H9 (cell line): ENCODE measurements around the gene DAB1. TPM values are rescaled to one million over a fixed set of nuclear protein-coding genes. Genes with fewer than 3 reads are reported as not detected.

Source experiments
- DNase-seq: peaks from one replicate; pipeline ENCODE4 v3.0.0-alpha.2; 2017
- H2AFZ ChIP-seq: one replicate; pipeline ENCODE4 v1.6.1; 2013; ENCODE audit warnings: mild to moderate bottlenecking, low read length, control low read depth, moderate library complexity
- H2AK5ac ChIP-seq: 2 replicates; pipeline ENCODE4 v1.6.1; 2013; ENCODE audit warnings: low read length, control low read depth, mixed read lengths; ENCODE audit not compliant: insufficient read length
- H2BK120ac ChIP-seq: one replicate; pipeline ENCODE4 v1.6.1; 2013; ENCODE audit warnings: low read depth, mild to moderate bottlenecking, low read length, control low read depth, inconsistent platforms; ENCODE audit not compliant: poor library complexity, severe bottlenecking
- H2BK12ac ChIP-seq: 2 replicates; pipeline ENCODE4 v1.6.1; 2013; ENCODE audit warnings: low read length, control low read depth, mixed read lengths, low read depth; ENCODE audit not compliant: insufficient read length
- H2BK15ac ChIP-seq: 2 replicates; pipeline ENCODE4 v1.6.1; 2013; ENCODE audit warnings: low read depth, low read length, control low read depth
- H2BK20ac ChIP-seq: one replicate; pipeline ENCODE4 v1.6.1; 2013; ENCODE audit warnings: low read depth, mild to moderate bottlenecking, low read length, control low read depth, inconsistent platforms; ENCODE audit not compliant: poor library complexity, severe bottlenecking
- H2BK5ac ChIP-seq: 2 replicates; pipeline ENCODE4 v1.6.1; 2013; ENCODE audit warnings: low read length, control low read depth, mixed read lengths; ENCODE audit not compliant: insufficient read length
- H3K14ac ChIP-seq: 2 replicates; pipeline ENCODE4 v1.6.1; 2013; ENCODE audit warnings: low read length, control low read depth; ENCODE audit not compliant: insufficient read depth
- H3K18ac ChIP-seq: 2 replicates; pipeline ENCODE4 v1.6.1; 2013; ENCODE audit warnings: low read depth, mild to moderate bottlenecking, mixed read lengths, low read length, control low read depth; ENCODE audit not compliant: insufficient read length
- H3K23ac ChIP-seq: 2 replicates; pipeline ENCODE4 v1.6.1; 2013; ENCODE audit warnings: low read length, control low read depth, mixed read lengths, low read depth; ENCODE audit not compliant: insufficient read length
- H3K23me2 ChIP-seq: 2 replicates; pipeline ENCODE4 v1.6.1; 2013; ENCODE audit warnings: low read depth, mild to moderate bottlenecking, mixed read lengths, low read length, control low read depth; ENCODE audit not compliant: insufficient read length, poor library complexity, severe bottlenecking
- H3K27ac ChIP-seq: 2 replicates; pipeline ENCODE4 v1.5.1; 2013; ENCODE audit warnings: low read length, control low read depth, mixed read lengths, low read depth; ENCODE audit not compliant: insufficient read length
- H3K27me3 ChIP-seq: 2 replicates; pipeline ENCODE4 v1.6.1; 2013; ENCODE audit warnings: low read length, control low read depth, inconsistent platforms; ENCODE audit not compliant: insufficient read depth
- H3K4ac ChIP-seq: 2 replicates; pipeline ENCODE4 v1.6.1; 2013; ENCODE audit warnings: low read depth, mild to moderate bottlenecking, control low read depth, inconsistent platforms, low read length, moderate library complexity
- H3K4me1 ChIP-seq: 2 replicates; pipeline ENCODE4 v1.6.1; 2013; ENCODE audit warnings: low read length, control low read depth, inconsistent platforms; ENCODE audit not compliant: insufficient read depth
- H3K4me2 ChIP-seq: 2 replicates; pipeline ENCODE4 v1.6.1; 2013; ENCODE audit warnings: low read length, control low read depth, mixed read lengths; ENCODE audit not compliant: insufficient read length, insufficient read depth
- H3K56ac ChIP-seq: 2 replicates; pipeline ENCODE4 v1.6.1; 2013; ENCODE audit warnings: low read depth, mild to moderate bottlenecking, mixed read lengths, low read length, control low read depth; ENCODE audit not compliant: insufficient read length
- H3K79me1 ChIP-seq: 2 replicates; pipeline ENCODE4 v1.6.1; 2013; ENCODE audit warnings: low read depth, mild to moderate bottlenecking, moderate library complexity, low read length, control low read depth, inconsistent platforms; ENCODE audit not compliant: insufficient read depth, poor library complexity, severe bottlenecking
- H3K79me2 ChIP-seq: 2 replicates; pipeline ENCODE4 v1.6.1; 2013; ENCODE audit warnings: low read length, control low read depth, inconsistent platforms; ENCODE audit not compliant: insufficient read depth
- H3K9ac ChIP-seq: 2 replicates; pipeline ENCODE4 v1.6.1; 2013; ENCODE audit warnings: low read length, control low read depth, mixed read lengths; ENCODE audit not compliant: insufficient read length; ENCODE audit errors: extremely low read depth
- H3K9me3 ChIP-seq: one replicate; pipeline ENCODE4 v1.6.1; 2013; ENCODE audit warnings: low read depth, low read length, inconsistent platforms; ENCODE audit not compliant: control insufficient read depth
- H3T11ph ChIP-seq: one replicate; pipeline ENCODE4 v1.6.1; 2013; ENCODE audit warnings: mild to moderate bottlenecking, low read length, control low read depth, inconsistent platforms
- H4K20me1 ChIP-seq: one replicate; pipeline ENCODE4 v1.6.1; 2013; ENCODE audit not compliant: control insufficient read depth, insufficient read length, insufficient read depth
- H4K5ac ChIP-seq: 2 replicates; pipeline ENCODE4 v1.6.1; 2013; ENCODE audit warnings: low read depth, mild to moderate bottlenecking, mixed read lengths, low read length, control low read depth; ENCODE audit not compliant: insufficient read length
- H4K8ac ChIP-seq: replicated peaks from 2 replicates; pipeline ENCODE4 v1.6.1; 2013; ENCODE audit warnings: low read length, control low read depth, mixed read lengths, low read depth; ENCODE audit not compliant: insufficient read length
- H4K91ac ChIP-seq: 2 replicates; pipeline ENCODE4 v1.6.1; 2013; ENCODE audit warnings: low read depth, mild to moderate bottlenecking, moderate library complexity, mixed read lengths, low read length, control low read depth; ENCODE audit not compliant: insufficient read length
- H3K27ac Mint-ChIP-seq, 3 experiments: 2 replicates in 2 of 3; 3 replicates in 1 of 3; pipeline ENCODE4 v1.8.0; 2020 to 2021; ENCODE audit warnings: mixed read lengths in 3 of 3, mild to moderate bottlenecking in 1 of 3, moderate library complexity in 1 of 3
- H3K27me3 Mint-ChIP-seq: 2 replicates; pipeline ENCODE4 v1.8.0; 2021; ENCODE audit warnings: low read depth, mild to moderate bottlenecking, moderate library complexity, mixed read lengths
- H3K36me3 Mint-ChIP-seq, 3 experiments: 2 replicates in 2 of 3; 3 replicates in 1 of 3; pipeline ENCODE4 v1.8.0; 2020 to 2021; ENCODE audit warnings: low read depth in 3 of 3, mixed read lengths in 3 of 3; ENCODE audit not compliant: insufficient read depth in 1 of 3
- H3K4me1 Mint-ChIP-seq, 2 experiments: 2 replicates each; pipeline ENCODE4 v1.8.0; 2020; ENCODE audit warnings: mixed read lengths in 2 of 2
- H3K4me3 Mint-ChIP-seq, 2 experiments: 2 replicates in 1 of 2; 3 replicates in 1 of 2; pipeline ENCODE4 v1.8.0; 2020 to 2021; ENCODE audit warnings: mild to moderate bottlenecking in 2 of 2, mixed read lengths in 2 of 2, moderate library complexity in 1 of 2
- H3K9me3 Mint-ChIP-seq, 2 experiments: 2 replicates in 1 of 2; 3 replicates in 1 of 2; pipeline ENCODE4 v1.8.0; 2020; ENCODE audit warnings: mild to moderate bottlenecking in 2 of 2, mixed read lengths in 2 of 2, moderate library complexity in 1 of 2
- WGBS: extraction: QIAGEN DNeasy Blood & Tissue Kit; methylation state at CpG from one replicate; pipeline ENCODE4 v1.1.7; 2013; ENCODE audit warnings: missing lambda C conversion rate, low lambda C conversion rate, mixed read lengths; ENCODE audit not compliant: insufficient read length; ENCODE audit errors: extremely low coverage; 5-methylcytosine and 5-hydroxymethylcytosine counted together
- total RNA-seq: library from RNA; stranded (reverse); gene quantifications from 2 replicates; pipeline ENCODE4 v1.2.1, GENCODE V29; 2021
- TF ChIP-seq, protein P1 (sequence below): fragments of 200-600 bp; sonication (generic); conservative IDR thresholded peaks from 3 replicates; pipeline ENCODE4 v1.8.0; 2021; ENCODE audit warnings: antibody characterized with exemption, mild to moderate bottlenecking

Gene DAB1
- total RNA-seq, 1 experiment from 2014 or later = 9.3 TPM

DNA sequence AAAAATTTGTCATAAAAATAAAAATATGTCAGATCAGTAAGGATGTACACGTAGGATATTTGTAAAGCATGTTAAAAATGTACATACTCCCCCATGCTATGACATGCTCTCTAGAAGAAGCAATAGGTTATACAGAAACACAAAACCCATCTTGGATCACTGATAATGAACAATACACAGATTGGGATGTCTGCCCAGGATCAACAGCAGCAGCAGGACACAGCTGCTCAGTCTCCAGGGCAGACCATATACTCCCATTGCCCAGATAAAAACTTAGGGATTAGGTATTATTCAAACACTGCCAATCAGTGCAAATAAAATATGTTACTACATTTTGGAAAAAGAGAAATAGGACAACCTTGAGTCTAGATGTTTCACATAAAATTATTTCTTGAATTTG lies 39.0 kb downstream of the DAB1 start:
- Histone ChIP-seq H4K8ac (no peak overlapping the region), H2BK20ac (no peak overlapping the region), H2AFZ (no peak overlapping the region), H2BK15ac (no peak overlapping the region), H3K56ac (no peak overlapping the region), H3K27ac (no peak overlapping the region), H3K18ac (no peak overlapping the region), H2AK5ac (no peak overlapping the region), H3K4ac (no peak overlapping the region), H3K9me3 (no peaks in the 10 kb centered on the region), H3K23me2 (no peaks in the 10 kb centered on the region), H3K14ac (no peak overlapping the region), H3K23ac (no peak overlapping the region), H4K20me1 (no peaks in the 10 kb centered on the region), H2BK120ac (no peak overlapping the region), H2BK5ac (no peak overlapping the region), H4K5ac (no peak overlapping the region), H3K9ac (no peak overlapping the region), H3K27me3 (no peaks in the 10 kb centered on the region), H3K4me2 (no peak overlapping the region), H3K79me2 (0 out of 2 replicates have a peak, but pooled peaks cover 2% of the 10 kb centered on the region), H3K79me1 (no peaks in the 10 kb centered on the region), H2BK12ac (no peak overlapping the region), H4K91ac (no peak overlapping the region), H3K4me1 (peaks cover 3% of the 10 kb centered on the region; the same call in 1 of the 2 replicates), H3T11ph (no peak overlapping the region)
- no peaks in the 10 kb centered on the region for H3K36me3 Mint-ChIP-seq
- no peak overlapping the region for H3K4me3 Mint-ChIP-seq
- H3K9me3 Mint-ChIP-seq = no peaks in the 10 kb centered on the region
- no CpG with 5 or more reads among the region's 1 CpG for whole genome bisulfite sequencing
- peaks cover 6 to 10% of the 10 kb centered on the region in 2 experiments for H3K4me1 Mint-ChIP-seq
- no peak overlapping the region for H3K27ac Mint-ChIP-seq
- TF ChIP-seq, protein P1, sequence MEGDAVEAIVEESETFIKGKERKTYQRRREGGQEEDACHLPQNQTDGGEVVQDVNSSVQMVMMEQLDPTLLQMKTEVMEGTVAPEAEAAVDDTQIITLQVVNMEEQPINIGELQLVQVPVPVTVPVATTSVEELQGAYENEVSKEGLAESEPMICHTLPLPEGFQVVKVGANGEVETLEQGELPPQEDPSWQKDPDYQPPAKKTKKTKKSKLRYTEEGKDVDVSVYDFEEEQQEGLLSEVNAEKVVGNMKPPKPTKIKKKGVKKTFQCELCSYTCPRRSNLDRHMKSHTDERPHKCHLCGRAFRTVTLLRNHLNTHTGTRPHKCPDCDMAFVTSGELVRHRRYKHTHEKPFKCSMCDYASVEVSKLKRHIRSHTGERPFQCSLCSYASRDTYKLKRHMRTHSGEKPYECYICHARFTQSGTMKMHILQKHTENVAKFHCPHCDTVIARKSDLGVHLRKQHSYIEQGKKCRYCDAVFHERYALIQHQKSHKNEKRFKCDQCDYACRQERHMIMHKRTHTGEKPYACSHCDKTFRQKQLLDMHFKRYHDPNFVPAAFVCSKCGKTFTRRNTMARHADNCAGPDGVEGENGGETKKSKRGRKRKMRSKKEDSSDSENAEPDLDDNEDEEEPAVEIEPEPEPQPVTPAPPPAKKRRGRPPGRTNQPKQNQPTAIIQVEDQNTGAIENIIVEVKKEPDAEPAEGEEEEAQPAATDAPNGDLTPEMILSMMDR = no peak
- no peak for DNase-seq
- H3K27me3 Mint-ChIP-seq = no peaks in the 10 kb centered on the region
